Breast epithelium (tissue), 3 donors: Measurements from ENCODE around the gene SNCA.

ENCODE experiments used
- POLR2A ChIP-seq: fragments of 450-650 bp; IDR thresholded peaks from one replicate; pipeline ENCODE4 v1.6.1; 2016; ENCODE audit warnings: antibody characterized with exemption, mild to moderate bottlenecking, moderate library complexity
- TF ChIP-seq, protein P1 (sequence below), 3 donors: fragments of 450-650 bp; IDR thresholded peaks; one replicate each; pipeline ENCODE4 v1.5.1; 2016 to 2017; ENCODE audit warnings: antibody characterized with exemption in 3 of 3, mild to moderate bottlenecking in 3 of 3, moderate library complexity in 3 of 3

DNA sequence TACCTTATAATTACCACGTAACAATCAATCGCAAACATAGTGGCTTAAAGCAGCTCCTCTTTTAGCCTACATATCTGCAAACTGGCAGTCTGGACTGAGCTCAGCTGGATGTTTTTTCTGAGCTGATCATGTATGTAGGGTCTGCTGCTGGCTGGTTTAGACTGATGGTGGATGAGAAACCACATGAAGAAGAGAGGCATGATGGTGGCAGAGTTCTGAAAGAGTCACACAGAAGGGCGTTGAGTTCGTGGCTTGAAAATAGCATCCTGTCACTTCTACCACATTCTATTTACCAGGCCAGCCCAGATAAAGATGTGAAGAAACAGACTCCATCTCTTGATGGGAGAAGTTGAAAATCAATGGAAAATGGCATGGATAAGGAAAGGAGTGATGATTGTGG, 151.3 kb downstream of the SNCA start:
- no peak for TF ChIP-seq POLR2A
- TF ChIP-seq, protein P1, sequence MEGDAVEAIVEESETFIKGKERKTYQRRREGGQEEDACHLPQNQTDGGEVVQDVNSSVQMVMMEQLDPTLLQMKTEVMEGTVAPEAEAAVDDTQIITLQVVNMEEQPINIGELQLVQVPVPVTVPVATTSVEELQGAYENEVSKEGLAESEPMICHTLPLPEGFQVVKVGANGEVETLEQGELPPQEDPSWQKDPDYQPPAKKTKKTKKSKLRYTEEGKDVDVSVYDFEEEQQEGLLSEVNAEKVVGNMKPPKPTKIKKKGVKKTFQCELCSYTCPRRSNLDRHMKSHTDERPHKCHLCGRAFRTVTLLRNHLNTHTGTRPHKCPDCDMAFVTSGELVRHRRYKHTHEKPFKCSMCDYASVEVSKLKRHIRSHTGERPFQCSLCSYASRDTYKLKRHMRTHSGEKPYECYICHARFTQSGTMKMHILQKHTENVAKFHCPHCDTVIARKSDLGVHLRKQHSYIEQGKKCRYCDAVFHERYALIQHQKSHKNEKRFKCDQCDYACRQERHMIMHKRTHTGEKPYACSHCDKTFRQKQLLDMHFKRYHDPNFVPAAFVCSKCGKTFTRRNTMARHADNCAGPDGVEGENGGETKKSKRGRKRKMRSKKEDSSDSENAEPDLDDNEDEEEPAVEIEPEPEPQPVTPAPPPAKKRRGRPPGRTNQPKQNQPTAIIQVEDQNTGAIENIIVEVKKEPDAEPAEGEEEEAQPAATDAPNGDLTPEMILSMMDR (IDR thresholded peaks at IDR 0.05) = no peak
